WI38 (cell line): ENCODE measurements around the gene NSUN7.

Source experiments
- H3K4me3 ChIP-seq: 2 replicates; pipeline ENCODE4 v1.5.1; 2011; ENCODE audit warnings: low read depth, mild to moderate bottlenecking, control low read depth, low read length
- CTCF ChIP-seq: IDR thresholded peaks from 2 replicates; pipeline ENCODE4 v1.5.1; 2012; ENCODE audit warnings: low read depth, mild to moderate bottlenecking, control low read depth, low read length

Gene NSUN7

GRCh38 chr4:40857956-40858355 lies 108.2 kb downstream of the NSUN7 start:
- TF ChIP-seq CTCF: no peak

GRCh38 chr4:40858962-40859361 lies 109.2 kb downstream of the NSUN7 start:
- no peak overlapping the region for H3K4me3 ChIP-seq
- no peak for TF ChIP-seq CTCF

More at GRCh38 chr4:40857956-40858355, 108.2 kb downstream of the NSUN7 start:
- no peak overlapping the region for H3K4me3 ChIP-seq
